Caco-2 (cell line): ENCODE results near the gene NCR2. TPM values are rescaled to one million over a fixed set of nuclear protein-coding genes. Genes with fewer than 3 reads are reported as not detected.

ENCODE experiments used
- BruUV-seq: library from RNA; stranded (reverse); fragments of 400-500 nt; replicated peaks from 2 replicates; lab custom pipeline; 2021; lab: Mats Ljungman, UMichigan
- CTCF ChIA-PET: fragments of 300-600 bp; sonication (Branson Sonifier 250); formaldehyde crosslinking; loops from one replicate; lab custom pipeline; 2022; ENCODE audit warnings: antibody characterized with exemption; lab: Charles Lee
- POLR2A ChIA-PET: fragments of 300-600 bp; sonication (Branson Sonifier 250); formaldehyde crosslinking; loops from one replicate; lab custom pipeline; 2022; ENCODE audit warnings: antibody characterized with exemption; lab: Charles Lee
- DNase-seq, 2 experiments: peaks; one replicate each; pipeline versions ENCODE4 v3.0.0 to v3.0.0-alpha.2; 2020 to 2022
- H3K27me3 ChIP-seq: replicated peaks from 2 replicates; pipeline ENCODE4 v1.6.0; 2011; ENCODE audit warnings: low read length; ENCODE audit not compliant: control insufficient read depth, insufficient read depth
- H3K36me3 ChIP-seq: 2 replicates; pipeline ENCODE4 v1.5.1; 2011; ENCODE audit warnings: low read length; ENCODE audit not compliant: control insufficient read depth, insufficient read depth
- H3K4me1 ChIP-seq: fragments of 250-450 bp; sonication (Bioruptor Pico); 2 replicates; pipeline ENCODE4 v1.5.1; 2020; ENCODE audit warnings: mild to moderate bottlenecking
- H3K4me3 ChIP-seq: 2 replicates; pipeline ENCODE4 v1.5.1; 2011; ENCODE audit warnings: low read depth, mild to moderate bottlenecking, control low read depth, low read length
- H3K9me3 ChIP-seq: fragments of 250-450 bp; sonication (Bioruptor Pico); 2 replicates; pipeline ENCODE4 v1.5.1; 2020; ENCODE audit warnings: mild to moderate bottlenecking, moderate library complexity
- H3K27ac Mint-ChIP-seq: one replicate; pipeline ENCODE4 v1.8.0; 2022; ENCODE audit warnings: mixed read lengths; ENCODE audit not compliant: unreplicated experiment
- H3K27me3 Mint-ChIP-seq: one replicate; pipeline ENCODE4 v1.8.0; 2022; ENCODE audit warnings: mixed read lengths; ENCODE audit not compliant: insufficient read depth, unreplicated experiment
- H3K36me3 Mint-ChIP-seq: one replicate; pipeline ENCODE4 v1.8.0; 2022; ENCODE audit warnings: mild to moderate bottlenecking, mixed read lengths; ENCODE audit not compliant: insufficient read depth, unreplicated experiment
- H3K4me1 Mint-ChIP-seq: one replicate; pipeline ENCODE4 v1.8.0; 2022; ENCODE audit warnings: low read depth, mixed read lengths; ENCODE audit not compliant: unreplicated experiment
- H3K4me3 Mint-ChIP-seq: one replicate; pipeline ENCODE4 v1.8.0; 2022; ENCODE audit warnings: mild to moderate bottlenecking, moderate library complexity, mixed read lengths; ENCODE audit not compliant: unreplicated experiment
- H3K9me3 Mint-ChIP-seq: one replicate; pipeline ENCODE4 v1.8.0; 2022; ENCODE audit warnings: mixed read lengths; ENCODE audit not compliant: unreplicated experiment
- intact Hi-C: fragments of 100-400 bp; cut with micrococcal nuclease; formaldehyde crosslinking; loops from one replicate; pipeline ENCODE4 v1.10.0; 2022; ENCODE audit not compliant: unreplicated experiment
- total RNA-seq: library from RNA; stranded (reverse); gene quantifications from 2 replicates; pipeline ENCODE4 v1.2.3, GENCODE V29; 2022
- TF ChIP-seq, protein P1 (sequence below), 2 experiments: fragments of 200-600 bp in 1 of 2; IDR thresholded peaks; 1 replicate in 1 of 2; 2 replicates in 1 of 2; pipeline versions ENCODE4 v1.5.1 to v1.8.0; 2011 to 2022; ENCODE audit warnings: antibody characterized with exemption in 1 of 2, control low read depth in 1 of 2, inconsistent platforms in 1 of 2, low read depth in 1 of 2, low read length in 1 of 2, mild to moderate bottlenecking in 1 of 2, moderate library complexity in 1 of 2; ENCODE audit not compliant: insufficient read depth in 1 of 2, severe bottlenecking in 1 of 2, unreplicated experiment in 1 of 2

NCR2 gene
- total RNA-seq, 1 experiment from 2014 or later: not detected

DNA sequence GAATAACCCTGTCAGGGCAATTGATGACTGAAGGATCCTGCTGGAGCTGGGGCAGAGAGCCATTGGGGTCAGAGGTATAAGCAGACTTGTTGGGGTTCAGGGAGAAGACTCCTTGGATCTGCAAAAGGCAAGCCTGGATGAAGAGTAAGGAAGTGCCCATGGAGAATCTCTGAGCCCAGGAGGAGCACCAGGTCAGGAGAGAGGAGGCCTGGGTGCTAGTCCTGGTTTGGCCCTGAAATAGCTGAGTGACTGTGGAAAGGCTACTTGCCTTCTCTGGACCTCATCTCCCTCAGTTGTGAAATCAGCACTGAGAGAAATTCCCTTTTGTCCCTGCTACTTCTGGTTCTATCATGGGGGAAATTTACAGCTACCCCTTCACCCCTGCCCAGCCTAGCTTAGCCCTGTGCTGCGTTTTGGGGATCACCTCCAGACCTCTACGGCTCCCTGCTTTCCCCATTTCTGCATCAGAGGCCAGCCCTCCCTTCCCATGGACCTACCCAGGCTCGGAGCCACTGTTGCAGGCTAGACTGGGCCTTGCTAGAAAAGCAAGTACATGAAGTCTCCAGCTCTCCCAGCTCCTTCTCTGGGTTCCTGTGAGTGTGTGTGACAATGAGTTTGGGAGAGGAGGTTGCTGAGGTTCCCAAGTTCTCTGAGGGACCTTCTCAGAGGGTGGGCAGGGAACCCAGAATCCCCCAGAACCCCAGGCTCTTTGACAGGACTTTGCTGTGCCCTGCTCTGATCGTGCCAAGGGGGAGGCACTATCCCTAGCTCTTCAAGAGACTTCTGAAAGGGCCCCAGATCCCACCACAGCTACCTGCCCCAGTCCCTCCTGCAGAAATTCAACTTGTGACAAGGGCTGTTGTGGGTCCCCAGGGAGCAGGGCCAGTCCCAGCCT lies 2.3 kb upstream of the NCR2 start:
- TF ChIP-seq, protein P1, sequence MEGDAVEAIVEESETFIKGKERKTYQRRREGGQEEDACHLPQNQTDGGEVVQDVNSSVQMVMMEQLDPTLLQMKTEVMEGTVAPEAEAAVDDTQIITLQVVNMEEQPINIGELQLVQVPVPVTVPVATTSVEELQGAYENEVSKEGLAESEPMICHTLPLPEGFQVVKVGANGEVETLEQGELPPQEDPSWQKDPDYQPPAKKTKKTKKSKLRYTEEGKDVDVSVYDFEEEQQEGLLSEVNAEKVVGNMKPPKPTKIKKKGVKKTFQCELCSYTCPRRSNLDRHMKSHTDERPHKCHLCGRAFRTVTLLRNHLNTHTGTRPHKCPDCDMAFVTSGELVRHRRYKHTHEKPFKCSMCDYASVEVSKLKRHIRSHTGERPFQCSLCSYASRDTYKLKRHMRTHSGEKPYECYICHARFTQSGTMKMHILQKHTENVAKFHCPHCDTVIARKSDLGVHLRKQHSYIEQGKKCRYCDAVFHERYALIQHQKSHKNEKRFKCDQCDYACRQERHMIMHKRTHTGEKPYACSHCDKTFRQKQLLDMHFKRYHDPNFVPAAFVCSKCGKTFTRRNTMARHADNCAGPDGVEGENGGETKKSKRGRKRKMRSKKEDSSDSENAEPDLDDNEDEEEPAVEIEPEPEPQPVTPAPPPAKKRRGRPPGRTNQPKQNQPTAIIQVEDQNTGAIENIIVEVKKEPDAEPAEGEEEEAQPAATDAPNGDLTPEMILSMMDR (IDR thresholded peaks at IDR 0.05; ENCODE audit: insufficient read depth in 1 of 2, low read depth in 1 of 2, low read length in 1 of 2, severe bottlenecking in 1 of 2, unreplicated experiment in 1 of 2): no peak
- H3K36me3 ChIP-seq: no peaks in the 10 kb centered on the region
- no peaks in the 10 kb centered on the region for H3K9me3 ChIP-seq
- Mint-ChIP-seq H3K36me3 (no peaks in the 10 kb centered on the region), H3K27me3 (peaks cover 6% of the 10 kb centered on the region), H3K9me3 (no peaks in the 10 kb centered on the region), H3K4me1 (no peaks in the 10 kb centered on the region), H3K4me3 (no peak overlapping the region), H3K27ac (no peak overlapping the region)
- CTCF ChIA-PET: interaction anchor here (0.9 kb wide), 1 partner anchor 454 kb away, joined by 3 read pairs; no protein-coding TSS in a partner anchor
- POLR2A ChIA-PET: no interaction called here
- DNase-seq: no peak
- H3K4me3 ChIP-seq: no peak overlapping the region
- no peaks in the 10 kb centered on the region; the same call in 1 of the 2 replicates for H3K27me3 ChIP-seq
- no peaks in the 10 kb centered on the region for H3K4me1 ChIP-seq
- intact Hi-C loops: no loop called here
- no TSS peak for BruUV-seq

DNA sequence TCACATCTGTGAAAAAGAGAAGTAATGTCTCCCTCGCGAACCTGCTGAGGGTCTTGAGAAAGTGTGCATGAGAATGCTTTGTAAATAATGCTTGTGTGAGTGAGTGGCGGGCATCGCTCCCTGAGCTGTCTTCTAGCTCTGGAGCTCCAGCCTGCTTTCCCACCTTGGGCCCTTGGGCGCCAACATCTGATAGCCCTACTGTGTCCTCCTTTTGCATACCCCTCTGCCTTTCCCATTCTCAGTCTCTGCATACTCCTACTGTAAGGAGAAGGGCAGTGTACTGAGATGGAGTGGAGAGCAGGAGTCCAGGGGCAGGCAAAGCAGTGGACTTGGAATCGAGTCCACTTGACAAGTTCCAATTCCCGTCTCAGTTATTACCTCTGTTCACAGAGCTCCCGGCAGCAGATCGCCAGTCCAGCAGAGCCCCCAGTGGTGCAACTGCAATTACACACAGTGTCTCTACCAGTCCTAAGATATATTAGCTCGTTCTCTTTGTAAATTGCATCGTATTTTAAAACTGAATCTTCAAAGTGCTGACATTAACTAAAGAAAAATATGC lies 847 bp upstream of the NCR2 start:
- H3K4me1 ChIP-seq: no peaks in the 10 kb centered on the region
- H3K27me3 ChIP-seq: no peaks in the 10 kb centered on the region
- TF ChIP-seq, protein P1 (IDR thresholded peaks at IDR 0.05; ENCODE audit: insufficient read depth in 1 of 2, low read depth in 1 of 2, low read length in 1 of 2, severe bottlenecking in 1 of 2, unreplicated experiment in 1 of 2): peak in 1 of 2 experiments; percentile 31
- CTCF ChIA-PET: interaction anchor here (0.6 to 1.5 kb wide), 4 partner anchors 10 to 549 kb away, joined by 3 to 5 read pairs (median 4); no protein-coding TSS in a partner anchor
- no TSS peak for BruUV-seq
- Mint-ChIP-seq H3K9me3 (no peaks in the 10 kb centered on the region), H3K36me3 (no peaks in the 10 kb centered on the region), H3K4me1 (no peaks in the 10 kb centered on the region), H3K4me3 (no peak overlapping the region), H3K27ac (no peak overlapping the region), H3K27me3 (peaks cover 3% of the 10 kb centered on the region)
- DNase-seq: no peak
- POLR2A ChIA-PET: no interaction called here
- no peaks in the 10 kb centered on the region for H3K9me3 ChIP-seq
- no peaks in the 10 kb centered on the region for H3K36me3 ChIP-seq
- intact Hi-C loops: no loop called here
- no peak overlapping the region for H3K4me3 ChIP-seq

DNA sequence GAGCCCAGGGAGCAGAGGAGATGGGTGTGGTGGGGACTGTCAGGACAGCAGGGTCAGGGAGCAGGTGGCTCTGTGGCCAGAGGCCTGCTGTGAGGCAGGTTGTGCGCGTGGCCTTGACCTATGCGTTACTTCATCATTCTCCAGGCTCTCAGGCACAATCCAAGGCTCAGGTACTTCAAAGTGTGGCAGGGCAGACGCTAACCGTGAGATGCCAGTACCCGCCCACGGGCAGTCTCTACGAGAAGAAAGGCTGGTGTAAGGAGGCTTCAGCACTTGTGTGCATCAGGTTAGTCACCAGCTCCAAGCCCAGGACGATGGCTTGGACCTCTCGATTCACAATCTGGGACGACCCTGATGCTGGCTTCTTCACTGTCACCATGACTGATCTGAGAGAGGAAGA lies 535 bp downstream of the NCR2 start:
- Mint-ChIP-seq H3K4me3 (no peak overlapping the region), H3K9me3 (no peaks in the 10 kb centered on the region), H3K36me3 (no peaks in the 10 kb centered on the region), H3K27ac (no peak overlapping the region), H3K27me3 (peaks cover 3% of the 10 kb centered on the region), H3K4me1 (no peaks in the 10 kb centered on the region)
- H3K4me1 ChIP-seq: no peaks in the 10 kb centered on the region
- DNase-seq: no peak
- H3K4me3 ChIP-seq: no peak overlapping the region
- ChIA-PET POLR2A (no interaction called here), CTCF (no interaction called here)
- H3K9me3 ChIP-seq: no peaks in the 10 kb centered on the region
- H3K36me3 ChIP-seq: no peaks in the 10 kb centered on the region
- H3K27me3 ChIP-seq: no peaks in the 10 kb centered on the region
- TF ChIP-seq, protein P1 (IDR thresholded peaks at IDR 0.05; ENCODE audit: insufficient read depth in 1 of 2, low read depth in 1 of 2, low read length in 1 of 2, severe bottlenecking in 1 of 2, unreplicated experiment in 1 of 2): no peak
- intact Hi-C loops: no loop called here
- BruUV-seq: no TSS peak
